Upper lobe of left lung (tissue), 6 donors: ENCODE data around the gene KIRREL3. TPM values are rescaled to one million over a fixed set of nuclear protein-coding genes. Genes with fewer than 3 reads are reported as not detected.
A peak's percentile ranks its signal among the peaks of the same experiment; 100 is the strongest.

Experiments used
- ATAC-seq, 2 donors: fragments of 200-7000 bp; cut with Tn5 transposase; one replicate each; pipeline ENCODE4 v1.9.1; 2022; ENCODE audit warnings: mild to moderate bottlenecking in 2 of 2, moderate library complexity in 2 of 2; ENCODE audit not compliant: low FRiP score in 2 of 2
- DNase-seq, 2 donors: peaks; one replicate each; pipeline ENCODE4 v3.0.0-alpha.2; 2019 to 2020
- H3K27ac ChIP-seq, 4 donors: fragments of 200-600 bp; sonication (generic); one replicate each; pipeline ENCODE4 v1.5.1; 2016 to 2019
- H3K27me3 ChIP-seq, 4 donors: fragments of 200-600 bp; sonication (generic); one replicate each; pipeline ENCODE4 v1.5.1; 2017 to 2019
- H3K36me3 ChIP-seq, 4 donors: fragments of 200-600 bp; sonication (generic); one replicate each; pipeline ENCODE4 v1.5.1; 2016 to 2019
- H3K4me1 ChIP-seq, 4 donors: fragments of 200-600 bp; sonication (generic); one replicate each; pipeline ENCODE4 v1.5.1; 2018 to 2019
- H3K4me3 ChIP-seq, 4 donors: fragments of 200-600 bp; sonication (generic); one replicate each; pipeline ENCODE4 v1.5.1; 2017 to 2019; ENCODE audit warnings: mild to moderate bottlenecking in 2 of 4, moderate library complexity in 1 of 4
- H3K9me3 ChIP-seq, 4 donors: fragments of 200-600 bp; sonication (generic); one replicate each; pipeline ENCODE4 v1.5.1; 2018 to 2019
- CTCF ChIP-seq, 6 experiments: fragments of 450-650 bp in 4 of 6; fragments of 200-600 bp in 2 of 6; sonication (generic) in 2 of 6; IDR thresholded peaks; one replicate each; pipeline ENCODE4 v1.5.1; 2016 to 2019; ENCODE audit warnings: antibody characterized with exemption in 6 of 6
- EP300 ChIP-seq, 4 donors: sonication (generic); formaldehyde crosslinking; IDR thresholded peaks; one replicate each; pipeline ENCODE4 v1.5.1; 2017; ENCODE audit warnings: antibody characterized with exemption in 4 of 4, control low read depth in 2 of 4
- POLR2A ChIP-seq, 4 donors: fragments of 450-650 bp; IDR thresholded peaks; one replicate each; pipeline ENCODE4 v1.5.1; 2016 to 2017; ENCODE audit warnings: antibody characterized with exemption in 4 of 4, mild to moderate bottlenecking in 2 of 4
- POLR2AphosphoS5 ChIP-seq, 2 donors: sonication (generic); formaldehyde crosslinking; IDR thresholded peaks; one replicate each; pipeline ENCODE4 v1.5.1; 2017; ENCODE audit warnings: antibody characterized with exemption in 2 of 2
- WGBS, 2 donors: methylation state at CpG; one replicate each; pipeline ENCODE4 v1.1.5; 2017 to 2018; 5-methylcytosine and 5-hydroxymethylcytosine counted together
- total RNA-seq, 6 donors: library from RNA; depleted of rRNA in 4 of 6; stranded (reverse); fragments of >200 nt in 4 of 6; gene quantifications; one replicate each; pipeline versions ENCODE4 v1.1.0 to v1.2.1, GENCODE V29; 2016 to 2021
- donor health status: DM: no; HTN: no; CAD: no; lungs with moderate emphysema.
- donor health status: DM: no; HTN: yes; CAD: no; lungs with severe emphysema.

The KIRREL3 gene
- total RNA-seq, 6 donors from 2014 or later = 0.22 to 0.24 TPM; not detected in 4

- ATAC-seq (no peak), DNase-seq (peak in 1 of 2 donors; percentile 65)
- TF ChIP-seq CTCF (IDR thresholded peaks at IDR 0.05) (no peak), POLR2A (IDR thresholded peaks at IDR 0.05) (no peak), POLR2AphosphoS5 (IDR thresholded peaks at IDR 0.05) (no peak), EP300 (IDR thresholded peaks at IDR 0.05) (no peak)
- Histone ChIP-seq H3K9me3 (no peaks in the 10 kb centered on the region), H3K4me1 (peaks cover 39 to 64% (median 56%) of the 10 kb centered on the region in 4 donors), H3K4me3 (no peak overlapping the region), H3K27me3 (no peaks in the 10 kb centered on the region), H3K36me3 (no peaks in the 10 kb centered on the region), H3K27ac (peak overlapping the region; percentile 40 to 90 (median 79))
- WGBS, 2 donors = 92 to 93% methylated on average over 7 to 13 of the region's 13 CpGs
Observed at GRCh38 chr11:126467046-126467370, 533.6 kb downstream of the KIRREL3 start.

GRCh38 chr11:126466236-126467045 lies 534.1 kb downstream of the KIRREL3 start:
- TF ChIP-seq EP300 (IDR thresholded peaks at IDR 0.05) = no peak
- no peak for TF ChIP-seq CTCF (IDR thresholded peaks at IDR 0.05)
- TF ChIP-seq POLR2AphosphoS5 (IDR thresholded peaks at IDR 0.05) = no peak
- no peak for TF ChIP-seq POLR2A (IDR thresholded peaks at IDR 0.05)
- WGBS, 2 donors = 63 to 64% methylated on average over 16 to 18 of the region's 18 CpGs

GRCh38 chr11:126465573-126466188 lies 534.9 kb downstream of the KIRREL3 start:
- ATAC-seq = no peak
- H3K27me3 ChIP-seq = no peaks in the 10 kb centered on the region
- H3K27ac ChIP-seq = peak overlapping the region; percentile 35 to 90 (median 68)
- H3K9me3 ChIP-seq = no peaks in the 10 kb centered on the region
- no peak overlapping the region for H3K4me3 ChIP-seq
- 14 to 15% methylated on average over 12 to 19 of the region's 19 CpGs for WGBS, 2 donors
- no peak for DNase-seq
- H3K36me3 ChIP-seq = no peaks in the 10 kb centered on the region
- TF ChIP-seq POLR2AphosphoS5 (IDR thresholded peaks at IDR 0.05) (no peak), CTCF (IDR thresholded peaks at IDR 0.05) (no peak), EP300 (IDR thresholded peaks at IDR 0.05) (no peak), POLR2A (IDR thresholded peaks at IDR 0.05) (no peak)
- H3K4me1 ChIP-seq = peaks cover 39 to 60% (median 55%) of the 10 kb centered on the region in 4 donors

More at GRCh38 chr11:126466236-126467045, 534.1 kb downstream of the KIRREL3 start:
- no peak overlapping the region for H3K4me3 ChIP-seq
- peak overlapping the region; percentile 40 to 90 (median 79) for H3K27ac ChIP-seq
- ATAC-seq (no peak), DNase-seq (peak in 1 of 2 donors; percentile 70)
- no peaks in the 10 kb centered on the region for H3K36me3 ChIP-seq
- H3K9me3 ChIP-seq = no peaks in the 10 kb centered on the region
- H3K27me3 ChIP-seq = no peaks in the 10 kb centered on the region
- H3K4me1 ChIP-seq = peaks cover 39 to 64% (median 56%) of the 10 kb centered on the region in 4 donors

- Histone ChIP-seq H3K9me3 (no peaks in the 10 kb centered on the region), H3K27me3 (no peaks in the 10 kb centered on the region), H3K4me1 (peaks cover 39 to 52% (median 49%) of the 10 kb centered on the region in 4 donors), H3K4me3 (no peak overlapping the region), H3K27ac (peak overlapping the region in 2 of 4 donors; percentile 85 to 90), H3K36me3 (no peaks in the 10 kb centered on the region)
- DNase-seq = peak in 1 of 2 donors; percentile 27
- TF ChIP-seq CTCF (IDR thresholded peaks at IDR 0.05) (no peak), POLR2AphosphoS5 (IDR thresholded peaks at IDR 0.05) (no peak), POLR2A (IDR thresholded peaks at IDR 0.05) (no peak), EP300 (IDR thresholded peaks at IDR 0.05) (no peak)
- ATAC-seq = no peak
- 65 to 70% methylated on average over 4 to 5 of the region's 5 CpGs for WGBS, 2 donors
Observed at GRCh38 chr11:126464796-126465195, 535.8 kb downstream of the KIRREL3 start.
